Hepatic stellate cell (primary cell): Measurements from ENCODE around the gene FNDC3B.

Experiments
- DNase-seq: peaks from one replicate; pipeline ENCODE4 v3.0.0; 2011; ENCODE audit warnings: low spot score

The FNDC3B gene

DNA sequence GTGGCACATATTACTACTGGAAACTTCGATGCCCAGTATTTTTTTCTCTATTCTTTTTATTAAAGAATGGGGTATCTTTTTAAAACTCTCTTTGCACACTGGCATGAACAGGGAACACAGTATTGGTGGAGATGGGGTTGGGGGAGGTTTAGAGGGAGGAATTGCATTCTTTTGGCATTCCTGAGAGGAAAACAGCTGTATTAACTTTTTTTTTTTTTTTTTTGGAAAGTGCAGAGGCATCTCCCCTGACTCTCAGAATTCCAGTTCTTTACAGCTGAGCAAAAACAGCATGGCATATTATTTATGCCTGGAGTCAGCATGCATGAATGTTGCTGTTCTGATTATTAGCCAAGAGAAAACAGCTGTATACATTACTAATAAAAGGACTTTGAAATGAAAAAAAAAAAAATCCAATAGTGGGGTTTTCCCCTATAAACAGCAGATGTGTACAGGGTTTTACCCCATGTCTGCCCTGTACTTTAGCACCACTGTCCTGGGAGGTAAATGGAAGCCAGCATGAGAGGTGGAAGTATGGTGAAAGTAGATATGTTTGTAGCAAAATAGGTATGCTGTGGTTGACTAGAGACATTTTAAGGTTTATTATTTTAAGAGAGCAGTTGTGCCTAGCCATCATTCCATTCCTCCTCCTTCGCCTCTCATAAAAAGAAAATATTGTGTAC lies 132.2 kb downstream of the FNDC3B start:
- no peak for DNase-seq

DNA sequence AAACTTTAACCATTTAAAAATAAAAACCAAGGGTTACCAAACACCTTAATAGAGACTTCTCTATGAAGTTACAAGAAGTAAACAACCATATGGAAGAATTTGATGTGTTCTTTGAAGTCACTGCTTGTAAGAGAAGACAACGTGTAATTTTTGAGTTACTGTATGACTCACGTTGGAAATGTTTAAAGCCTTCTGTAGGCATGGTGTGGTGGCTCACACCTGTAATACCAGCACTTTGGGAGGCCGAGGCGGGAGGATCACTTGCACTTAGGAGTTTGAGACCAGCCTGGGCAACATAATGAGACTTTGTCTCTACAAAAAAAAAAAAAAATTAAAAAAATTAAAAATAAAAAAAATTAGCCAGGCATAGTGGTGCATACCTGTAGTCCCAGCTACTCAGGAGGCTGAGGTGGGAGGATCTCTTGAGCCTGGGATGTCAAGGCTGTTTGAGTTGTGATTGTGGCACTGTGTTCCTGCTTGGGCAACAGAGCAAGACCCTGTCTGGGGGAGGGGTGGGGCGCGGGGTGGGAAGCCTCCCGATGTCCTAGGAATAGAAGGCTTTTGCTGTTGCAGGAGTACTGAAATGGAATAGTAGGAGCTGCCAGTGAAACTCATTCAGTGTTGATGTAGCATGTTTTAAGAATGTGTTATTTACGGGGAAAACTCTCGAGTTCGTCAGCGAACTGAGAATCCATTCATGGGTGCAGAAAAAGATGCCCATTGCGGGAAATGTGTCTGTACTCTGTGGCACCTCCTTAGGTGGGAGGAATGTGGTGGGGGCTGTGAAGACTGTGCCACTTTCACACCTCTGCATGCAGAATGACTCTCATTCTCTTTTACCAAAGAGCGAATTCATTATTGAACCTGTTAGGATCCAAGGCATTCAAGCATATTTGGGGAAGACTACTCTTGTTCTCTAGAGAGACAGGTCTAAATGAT lies 134.2 kb downstream of the FNDC3B start:
- no peak for DNase-seq

DNA sequence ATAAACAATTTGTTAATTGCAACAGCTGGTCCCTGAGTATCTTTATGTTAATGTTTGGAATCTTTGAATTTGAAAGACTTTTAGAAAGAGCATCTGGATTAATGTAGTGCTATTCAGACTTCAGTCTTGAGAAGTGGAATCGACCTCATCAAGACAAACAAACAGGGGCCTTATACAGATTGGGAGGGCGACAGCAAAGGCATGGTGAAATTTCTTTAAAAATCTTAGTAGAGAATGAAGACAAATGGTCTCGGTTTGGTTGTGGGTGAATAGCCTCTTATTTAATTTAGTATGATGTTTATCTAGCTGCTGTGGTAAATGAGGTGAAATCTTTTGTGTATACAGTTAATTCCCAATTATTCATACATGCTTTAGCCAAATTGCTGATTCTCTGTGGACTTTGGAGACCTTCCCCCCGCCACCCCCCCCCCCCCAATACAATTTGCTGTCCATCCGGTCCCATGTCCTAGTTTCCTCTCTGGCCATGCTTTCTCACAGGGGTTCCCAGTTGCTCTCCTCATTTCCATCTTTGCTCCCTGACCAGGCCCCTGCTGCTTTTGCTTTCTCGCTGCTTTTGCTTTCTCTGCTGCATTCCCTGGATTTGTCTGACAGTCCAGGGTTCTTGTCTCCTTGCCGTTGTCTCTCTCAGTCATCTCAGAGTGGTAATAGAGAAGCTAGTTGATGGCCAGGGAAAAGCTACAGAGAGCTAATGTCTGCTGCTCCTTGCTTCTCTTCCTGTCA lies 135.3 kb downstream of the FNDC3B start:
- no peak for DNase-seq

DNA sequence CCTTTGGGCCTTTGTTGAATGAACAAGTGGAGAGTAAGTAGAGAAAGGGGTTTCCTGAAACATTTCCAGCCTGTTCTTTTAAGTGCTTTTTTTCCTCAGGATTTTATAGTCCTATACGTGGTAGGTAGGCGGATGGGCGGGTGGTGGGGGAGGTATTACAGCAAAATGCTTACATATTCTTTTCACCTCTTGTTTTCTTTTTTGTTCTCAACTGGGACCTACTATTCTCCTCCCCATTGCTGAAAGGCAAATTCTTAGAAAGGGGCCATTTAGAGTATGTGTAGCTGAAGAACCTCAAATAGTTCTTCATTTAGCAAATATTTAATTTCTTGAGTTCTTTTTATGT lies 135.8 kb downstream of the FNDC3B start:
- DNase-seq = no peak

DNA sequence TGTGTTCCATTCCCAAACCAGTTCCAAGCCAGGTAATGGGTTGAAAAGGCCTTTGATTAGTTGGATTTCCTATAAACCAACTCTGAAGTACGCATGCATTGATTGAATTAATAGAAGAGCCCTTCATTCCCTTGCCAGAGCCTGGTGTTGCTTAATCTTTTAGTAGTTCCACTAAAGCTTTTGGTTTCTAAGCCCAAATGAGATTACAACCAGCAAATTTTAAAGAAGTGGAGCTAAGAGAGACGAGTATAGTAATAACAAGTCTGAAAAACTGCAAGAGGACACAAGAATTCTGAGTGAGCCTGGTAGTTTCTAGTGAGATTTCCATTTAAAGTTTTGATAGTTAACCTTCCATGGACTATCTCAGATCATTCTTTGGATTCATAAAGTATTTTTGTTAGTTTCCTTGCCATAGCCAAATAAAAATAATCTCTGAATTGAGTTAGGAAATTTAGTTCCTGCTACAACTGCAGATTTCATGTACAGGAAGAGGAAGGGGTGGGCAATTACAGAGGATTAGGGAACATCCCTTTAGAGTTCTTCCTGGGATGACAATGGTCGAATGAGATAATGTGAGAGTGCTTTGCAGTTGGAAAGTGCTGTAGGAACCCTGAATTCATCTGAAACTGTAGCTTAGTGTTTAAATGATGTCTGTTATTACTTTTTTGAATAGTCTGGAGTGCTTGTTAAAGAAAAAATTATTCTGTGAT lies 136.8 kb downstream of the FNDC3B start:
- no peak for DNase-seq

DNA sequence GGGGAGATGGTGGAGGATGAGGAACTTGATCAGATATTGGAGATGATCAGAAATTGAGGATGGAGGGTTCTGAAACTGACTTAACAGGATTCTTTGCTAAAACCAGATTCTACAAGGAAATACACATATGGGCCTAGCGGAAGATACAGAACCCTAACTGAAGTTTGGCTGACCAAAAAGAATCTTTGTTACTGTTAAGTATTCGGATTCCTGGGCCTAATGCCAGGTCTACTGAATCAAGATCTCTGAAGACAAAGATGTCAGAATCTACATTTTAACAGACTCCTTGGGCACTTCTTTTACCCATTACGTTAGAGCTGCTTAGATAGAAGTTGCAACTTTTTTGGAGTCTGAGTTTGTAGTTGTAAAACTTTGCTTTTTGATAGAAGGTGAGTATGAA lies 137.7 kb downstream of the FNDC3B start:
- no peak for DNase-seq

DNA sequence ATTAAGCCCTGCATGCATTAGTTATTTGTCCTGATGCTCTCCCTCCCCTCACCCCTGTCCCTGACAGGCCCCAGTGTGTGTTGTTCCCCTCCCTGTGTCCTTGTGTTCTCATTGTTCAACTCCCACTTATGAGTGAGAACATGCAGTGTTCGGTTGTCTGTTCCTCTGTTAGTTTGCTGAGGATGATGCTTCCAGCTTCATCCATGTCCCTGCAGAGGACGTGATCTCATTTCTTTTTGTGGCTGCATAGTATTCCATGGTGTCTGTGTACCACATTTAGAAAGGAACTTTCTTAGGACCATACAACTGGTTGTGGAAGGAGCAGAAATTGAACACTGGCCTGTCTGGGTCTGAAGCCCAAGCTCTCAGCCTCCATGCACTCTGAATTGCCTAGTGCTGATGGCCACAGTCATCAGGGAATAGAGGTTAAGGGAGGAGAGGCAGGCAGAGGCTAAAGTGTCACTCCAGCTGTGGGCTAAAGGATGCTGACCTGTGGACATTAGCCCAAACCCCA lies 138.5 kb downstream of the FNDC3B start:
- DNase-seq = no peak

DNA sequence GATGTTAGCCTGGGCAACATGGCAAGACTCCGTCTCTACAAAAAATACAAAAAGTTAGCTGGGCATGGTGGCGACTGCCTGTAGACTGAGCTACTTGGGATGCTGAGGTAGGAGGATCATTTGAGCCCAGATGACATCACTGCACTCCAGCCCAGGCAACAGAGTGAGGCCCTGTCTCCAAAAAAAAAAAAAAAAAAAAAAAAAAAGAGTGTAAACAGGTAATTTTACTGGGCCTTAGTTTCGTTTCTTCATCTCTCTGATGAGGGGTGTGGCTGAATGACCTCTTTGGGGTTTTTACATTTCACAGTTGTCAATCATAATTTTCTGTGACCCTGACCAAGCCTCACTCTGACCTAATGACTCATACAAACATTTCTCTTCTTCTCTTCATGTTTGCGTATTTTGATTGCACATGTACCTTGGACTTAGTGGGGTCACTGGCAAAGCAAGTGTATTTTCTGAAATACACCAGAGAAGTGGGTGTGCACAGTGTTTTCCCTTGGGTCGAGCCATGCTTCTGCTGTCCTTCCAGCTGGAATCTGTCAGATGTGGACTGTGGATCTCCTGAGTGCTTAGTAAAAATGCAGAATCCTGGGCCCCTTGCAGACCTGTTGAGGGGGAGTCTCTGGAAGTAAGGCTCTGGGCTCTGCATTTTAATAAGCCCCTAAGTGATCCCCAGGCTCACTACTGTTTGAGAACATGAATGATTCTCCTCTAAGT lies 140.5 kb downstream of the FNDC3B start:
- DNase-seq = no peak

DNA sequence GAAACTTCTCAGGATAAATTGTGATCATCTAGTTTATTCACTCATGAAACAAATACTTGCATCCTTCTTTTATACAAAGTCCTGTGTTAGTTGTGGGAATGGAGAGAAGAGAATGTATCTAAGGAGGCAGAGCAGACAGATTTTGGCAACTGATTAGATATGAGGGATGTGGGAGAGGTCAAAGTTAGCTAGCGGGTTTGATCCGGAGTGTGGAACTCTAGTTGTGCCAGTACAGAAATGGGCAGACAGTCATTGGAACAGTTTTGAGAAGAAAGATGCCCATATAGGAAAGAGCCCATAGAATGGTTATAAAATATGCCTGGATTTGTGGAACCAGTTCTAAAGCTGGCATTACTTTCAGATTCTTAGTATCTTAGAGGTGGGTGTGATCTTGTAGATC lies 141.1 kb downstream of the FNDC3B start:
- no peak for DNase-seq

DNA sequence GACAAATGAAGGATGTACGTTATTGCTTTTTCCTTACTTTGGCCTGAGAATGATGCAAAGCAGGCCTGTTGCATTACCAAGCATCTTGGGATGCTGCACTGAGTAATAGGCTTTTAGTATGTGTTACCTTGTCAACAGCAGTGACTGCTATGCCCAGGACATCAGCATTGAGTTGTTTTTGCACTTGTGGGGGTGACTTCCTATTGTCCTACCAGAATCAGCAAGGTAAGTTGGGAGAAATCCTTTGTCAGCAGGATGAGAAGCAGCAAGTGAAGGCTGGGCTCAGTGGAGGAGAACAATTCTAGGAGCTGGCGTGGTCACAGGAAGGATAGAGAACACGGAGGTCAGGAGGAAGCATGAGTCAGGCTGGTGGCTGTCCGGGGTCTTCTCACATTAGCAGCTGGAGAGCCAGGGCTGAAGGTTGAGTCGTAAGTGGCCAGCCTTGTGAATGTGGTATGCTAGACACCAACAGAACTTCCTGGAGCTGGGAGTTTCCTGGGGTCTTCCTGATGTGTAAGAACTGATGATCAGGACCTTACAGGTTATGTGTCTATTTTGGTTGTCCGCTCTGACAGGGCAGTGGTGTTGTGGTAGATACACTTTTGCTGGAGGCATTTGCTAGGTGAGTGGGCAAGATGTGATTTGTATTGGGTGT lies 142.7 kb downstream of the FNDC3B start:
- no peak for DNase-seq

DNA sequence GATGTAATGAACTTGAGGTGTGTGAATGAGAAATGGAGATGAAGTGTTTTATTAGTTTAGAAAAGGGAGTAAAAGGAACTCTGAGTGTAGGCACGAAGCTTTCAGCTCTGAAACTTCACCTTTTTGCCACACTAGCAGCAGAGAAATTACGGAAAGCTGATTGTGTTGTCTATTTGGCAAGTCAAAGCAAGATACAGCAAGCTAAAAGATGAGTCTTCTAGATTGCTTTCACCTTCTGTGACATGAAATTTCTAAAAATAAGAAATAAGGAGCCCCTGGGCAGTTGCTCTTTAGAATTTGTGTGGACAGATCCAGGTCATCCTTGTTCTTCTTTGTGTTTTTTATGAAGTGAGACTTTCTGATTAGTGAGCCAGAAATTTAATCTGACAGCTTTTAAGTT lies 143.4 kb downstream of the FNDC3B start:
- no peak for DNase-seq

DNA sequence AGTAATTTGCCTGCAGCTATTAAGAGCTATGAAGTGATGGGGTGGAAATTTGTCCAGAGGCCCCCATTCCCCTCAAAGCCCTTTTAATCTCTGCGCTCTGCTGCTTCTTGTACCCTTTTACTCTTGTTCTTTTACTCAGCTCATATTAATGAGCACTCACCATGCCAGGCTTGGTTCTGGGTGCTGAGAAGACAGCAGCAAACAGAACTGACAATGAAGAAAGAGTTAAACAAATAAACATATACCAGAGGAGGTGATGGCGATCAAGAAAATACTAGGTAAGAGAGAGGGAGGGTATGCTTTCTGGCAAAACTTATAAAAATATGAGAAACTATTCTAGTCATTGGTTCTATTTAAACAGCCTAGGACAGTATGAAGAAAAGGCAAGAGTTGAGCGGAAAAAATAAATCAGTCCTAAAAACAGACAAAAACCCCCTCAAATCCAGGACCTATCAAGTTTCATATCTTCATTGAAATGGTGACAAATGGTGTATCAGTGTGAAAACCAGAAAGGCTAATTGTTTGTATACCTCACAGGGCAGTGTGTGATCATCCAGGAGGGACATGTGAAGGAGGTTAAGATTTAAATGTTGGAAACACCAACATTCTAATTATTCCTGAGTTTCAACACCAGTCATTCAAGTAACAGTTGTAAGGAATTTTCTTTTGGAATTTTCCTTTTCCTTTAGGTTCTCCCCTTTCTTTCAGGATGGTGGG lies 144.9 kb downstream of the FNDC3B start:
- no peak for DNase-seq

DNA sequence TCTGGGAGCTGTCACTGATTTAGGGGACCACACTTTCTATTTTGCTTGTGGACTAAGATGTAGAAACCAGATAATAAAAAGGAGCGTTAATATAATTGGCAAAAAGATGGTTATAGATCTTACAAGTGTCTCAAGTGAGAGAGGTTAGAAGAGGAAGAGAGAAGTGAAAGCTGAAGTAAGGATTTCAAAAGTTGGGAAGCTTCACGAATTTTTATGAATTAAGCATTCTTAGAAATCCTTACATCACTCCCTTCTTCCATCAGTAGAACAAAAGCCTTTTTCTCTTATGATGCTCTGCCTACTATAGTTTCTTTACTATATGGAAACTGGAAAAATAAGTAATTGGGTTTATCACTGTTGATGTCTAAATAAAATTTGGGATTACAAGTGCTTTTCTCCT lies 146.5 kb downstream of the FNDC3B start:
- DNase-seq = no peak

DNA sequence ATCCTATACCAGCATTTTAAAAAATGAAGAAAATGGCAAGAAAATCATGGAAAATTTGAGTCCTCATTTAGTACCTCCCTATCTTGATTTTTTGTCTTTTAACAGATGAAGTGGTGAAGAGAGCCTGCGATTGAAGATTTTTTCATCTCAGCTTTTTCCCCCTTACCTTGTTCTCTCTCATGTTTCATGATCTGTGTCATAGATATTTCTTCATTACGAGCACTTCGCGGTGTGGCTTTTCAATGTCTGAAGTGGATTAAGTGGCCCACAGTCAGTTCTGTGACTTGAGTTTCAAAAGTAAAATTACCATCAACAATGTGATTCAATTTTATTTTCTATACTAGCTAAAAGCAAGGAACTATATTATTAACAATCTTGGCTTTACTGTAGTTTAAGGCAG lies 147.2 kb downstream of the FNDC3B start:
- no peak for DNase-seq

DNA sequence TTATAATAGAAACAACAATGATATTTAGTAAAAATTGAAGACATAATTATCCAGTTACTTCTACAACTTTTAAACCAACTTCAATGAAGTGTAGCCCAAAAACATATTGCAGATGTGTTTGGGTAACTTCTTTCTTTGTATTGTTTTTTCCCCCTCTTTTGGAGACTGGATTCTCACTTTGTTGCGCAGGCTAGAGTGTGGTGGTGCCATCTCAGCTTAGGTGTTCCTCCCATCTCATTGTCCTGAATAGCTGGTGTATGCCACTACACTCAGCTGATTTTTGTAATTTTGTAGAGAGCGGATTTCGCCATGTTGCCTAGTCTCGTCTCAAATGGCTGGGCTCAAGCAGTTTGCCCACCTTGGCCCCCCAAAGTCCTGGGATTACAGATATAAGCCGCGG lies 148.1 kb downstream of the FNDC3B start:
- no peak for DNase-seq

DNA sequence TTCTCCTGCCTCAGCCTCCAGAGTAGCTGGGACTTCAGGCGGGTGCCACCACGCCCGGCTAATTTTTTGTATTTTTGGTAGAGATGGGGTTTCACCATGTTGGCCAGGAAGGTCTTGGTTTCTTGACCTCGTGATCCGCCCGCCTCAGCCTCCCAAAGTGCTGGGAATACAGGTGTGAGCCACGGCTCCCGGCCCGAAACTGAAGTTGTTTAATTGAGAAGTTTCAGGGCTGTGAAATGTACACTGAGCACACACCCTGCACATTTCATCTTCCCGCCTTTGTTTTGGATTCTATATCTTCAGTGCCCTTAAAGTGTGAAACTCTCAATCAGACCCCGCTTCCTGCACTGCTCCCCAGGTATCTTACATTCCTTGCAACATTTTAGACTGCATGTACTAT lies 149.1 kb downstream of the FNDC3B start:
- no peak for DNase-seq

DNA sequence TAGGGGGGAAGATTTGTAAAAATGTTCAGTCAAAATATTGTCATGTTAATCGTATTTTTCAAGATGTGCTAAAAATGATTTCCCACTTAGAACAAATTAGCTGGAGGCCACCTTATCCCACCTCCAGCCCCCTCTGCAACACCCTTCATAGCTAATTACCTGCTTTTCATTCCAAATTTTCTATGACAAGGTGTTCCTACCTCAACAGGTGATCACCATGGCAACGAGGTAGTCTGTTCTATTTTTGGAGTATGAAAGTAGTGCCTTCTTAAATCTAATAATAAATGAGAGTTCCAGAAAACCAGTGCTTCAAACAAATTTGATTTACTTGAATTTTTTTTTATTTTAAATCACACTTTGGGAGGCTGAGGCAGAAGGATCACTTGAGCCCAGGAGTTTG lies 149.8 kb downstream of the FNDC3B start:
- no peak for DNase-seq

DNA sequence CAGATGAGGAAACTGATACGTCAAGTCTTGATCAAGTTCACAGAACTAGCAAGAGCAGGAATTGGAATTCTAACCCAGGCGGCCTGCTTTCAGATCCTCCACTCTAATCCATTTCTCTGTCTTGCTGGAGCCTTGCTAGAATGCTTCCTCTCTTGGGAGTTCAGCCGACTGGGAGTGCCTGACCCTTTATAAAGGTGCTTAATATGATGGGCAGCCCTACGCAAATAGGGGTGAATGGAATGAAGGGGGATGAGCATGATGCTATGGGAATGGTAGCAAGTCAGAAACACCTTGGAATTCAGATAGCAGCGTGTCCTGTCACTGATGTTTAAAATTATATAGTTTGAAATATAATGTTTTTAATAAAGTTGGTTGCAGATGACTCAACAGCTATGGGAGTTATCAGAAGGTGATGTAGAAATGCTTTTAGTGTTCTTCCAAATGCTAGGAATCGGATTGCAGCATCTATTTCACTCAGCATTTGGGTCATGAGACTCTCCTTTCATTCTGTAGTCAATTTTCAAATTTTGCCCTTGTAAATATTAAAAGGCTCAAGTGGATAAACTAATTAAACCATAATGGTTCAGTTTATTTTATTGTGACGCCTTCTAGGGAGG lies 150.7 kb downstream of the FNDC3B start:
- DNase-seq = no peak

DNA sequence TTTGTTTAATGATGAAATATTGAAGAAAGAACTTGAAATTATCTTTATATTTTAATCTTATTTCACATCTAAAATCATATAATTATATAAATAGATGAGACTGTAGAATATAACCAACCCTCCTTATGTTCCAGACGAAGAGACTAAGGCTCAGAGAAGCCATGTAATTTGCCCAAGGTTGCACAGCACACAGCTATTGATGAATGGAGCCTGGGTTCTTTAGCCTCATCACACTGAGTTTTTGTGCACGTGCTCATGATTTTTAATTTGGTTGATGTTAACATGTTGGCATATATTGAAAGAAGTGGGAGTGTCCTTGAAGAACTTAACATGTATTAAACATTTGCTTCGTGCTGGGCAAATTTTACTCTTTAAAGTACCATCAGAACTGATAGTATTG lies 151.6 kb downstream of the FNDC3B start:
- no peak for DNase-seq

DNA sequence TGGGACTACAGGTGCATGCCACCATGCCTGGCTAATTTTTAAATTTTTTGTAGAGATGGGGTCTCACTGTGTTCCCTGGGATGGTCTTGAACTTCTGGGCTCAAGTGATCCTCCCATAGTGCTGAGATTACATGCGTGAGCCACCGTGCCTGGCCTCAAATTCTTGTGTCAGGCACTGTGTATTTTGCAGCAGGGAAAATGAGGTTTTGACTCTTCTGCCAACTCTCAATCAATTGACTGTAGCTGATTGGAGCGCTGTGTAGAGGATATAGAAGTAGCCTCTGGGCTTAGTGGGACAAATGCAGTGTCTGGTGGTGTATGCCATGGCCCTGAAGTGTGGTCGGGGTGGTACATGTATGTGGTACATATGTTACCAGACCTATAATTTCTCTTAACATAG lies 152.3 kb downstream of the FNDC3B start:
- no peak for DNase-seq
